Activated effector memory CD4-positive, alpha-beta T cell treated with Interleukin-2 at 50 U/mL for 16 hours (primary cell): ENCODE results near the gene KCNMA1.

ENCODE experiments used
- DNase-seq: peaks from one replicate; pipeline ENCODE4 v3.0.0-alpha.2; 2020

KCNMA1 gene

DNA sequence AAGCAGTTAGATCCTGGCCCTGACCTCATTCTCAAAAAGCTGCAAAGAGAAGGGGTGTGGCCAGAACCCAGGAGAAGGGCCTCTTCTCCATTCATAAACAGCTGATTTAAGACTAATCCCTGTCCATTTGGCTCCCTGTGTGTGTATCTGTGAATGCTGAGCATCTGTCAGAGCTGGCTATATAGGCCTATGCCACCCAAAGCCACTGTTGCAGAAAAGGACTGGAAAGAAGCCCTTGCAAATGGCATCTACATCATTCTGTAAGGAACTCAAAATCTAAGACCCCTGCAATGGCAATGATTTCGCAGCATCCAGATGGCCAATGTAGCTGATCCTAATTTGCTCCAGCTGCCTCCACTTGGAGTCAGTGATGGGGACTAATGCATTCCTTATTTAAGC lies 384.5 kb downstream of the KCNMA1 start:
- DNase-seq, result no peak

GRCh38 chr10:77252380-77253146 lies 385.0 kb downstream of the KCNMA1 start:
- DNase-seq, result no peak

- no peak for DNase-seq
These were observed 386.2 kb downstream of the KCNMA1 start for GRCh38 chr10:77251297-77252013.

DNA sequence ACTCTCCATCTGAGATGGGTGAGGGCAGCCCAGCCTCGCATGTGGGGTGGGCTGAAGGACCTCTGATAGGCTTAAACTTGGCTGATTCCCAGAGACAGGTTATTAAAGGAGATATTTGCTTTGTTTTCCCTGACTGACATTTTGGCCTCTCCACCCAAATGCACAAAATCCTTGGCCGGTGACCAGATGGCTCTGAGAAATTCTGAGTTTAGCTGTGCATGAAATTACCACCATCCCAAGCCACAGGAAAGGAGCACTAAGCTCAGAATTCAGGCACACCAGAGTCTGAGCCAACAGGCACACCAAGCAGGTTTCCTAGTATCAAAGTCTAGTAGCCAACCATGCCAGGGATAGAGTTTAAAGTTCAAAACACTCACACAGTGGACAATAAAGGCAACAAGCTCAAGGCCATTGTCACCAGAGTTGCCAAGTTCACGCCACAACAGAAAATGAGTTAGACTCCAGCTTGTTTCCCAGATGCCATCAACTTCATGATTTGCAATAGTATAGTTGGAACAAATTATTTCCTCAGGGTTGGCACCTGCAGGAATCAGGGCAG lies 387.6 kb downstream of the KCNMA1 start:
- DNase-seq, result no peak

- DNase-seq, result no peak
These were observed 389.4 kb downstream of the KCNMA1 start for GRCh38 chr10:77248104-77248790.

DNA sequence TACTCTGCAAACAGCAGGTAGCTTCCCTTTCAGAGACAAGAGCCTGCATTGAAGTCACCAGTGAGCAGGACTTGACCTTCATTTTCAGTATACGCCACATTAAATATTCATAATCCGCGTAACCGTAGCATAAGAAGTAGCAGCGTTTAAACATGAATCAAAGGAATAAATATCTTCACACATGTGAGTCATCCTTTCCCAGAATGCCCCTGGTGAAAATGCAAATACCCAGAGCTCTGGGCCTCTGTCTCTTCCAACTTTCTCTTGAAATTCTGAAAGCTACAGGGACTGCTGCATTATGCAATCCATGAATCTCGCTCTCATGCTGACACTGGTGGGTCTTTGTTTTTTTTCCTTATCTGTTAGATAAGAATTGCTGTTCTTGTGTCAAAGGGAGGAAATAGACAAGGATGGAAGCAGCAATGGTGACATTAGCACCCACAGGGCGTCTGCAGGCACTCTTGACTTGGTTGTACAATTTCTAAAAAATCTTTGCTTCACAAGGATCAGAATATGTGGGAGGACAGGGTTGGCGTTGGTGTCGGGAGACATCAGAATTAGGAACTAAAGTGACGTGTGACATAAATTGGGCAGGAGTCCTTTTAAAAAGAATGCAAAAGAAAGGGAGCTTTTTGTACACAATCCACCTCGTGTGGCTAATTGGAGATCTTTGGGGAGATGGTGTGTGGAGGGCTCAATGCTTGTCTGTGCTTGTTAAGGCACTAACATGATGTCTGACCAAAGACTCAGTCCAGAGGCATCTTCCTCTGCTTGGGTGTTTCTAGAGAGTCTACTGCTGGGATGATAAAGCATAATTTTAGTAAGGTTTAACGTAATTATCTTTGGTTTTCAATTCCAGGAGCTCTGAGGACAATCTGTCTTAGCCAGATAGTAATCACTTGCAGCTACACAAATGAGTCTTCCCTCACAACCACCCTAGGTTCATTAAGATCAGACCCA lies 390.3 kb downstream of the KCNMA1 start:
- no peak for DNase-seq

DNA sequence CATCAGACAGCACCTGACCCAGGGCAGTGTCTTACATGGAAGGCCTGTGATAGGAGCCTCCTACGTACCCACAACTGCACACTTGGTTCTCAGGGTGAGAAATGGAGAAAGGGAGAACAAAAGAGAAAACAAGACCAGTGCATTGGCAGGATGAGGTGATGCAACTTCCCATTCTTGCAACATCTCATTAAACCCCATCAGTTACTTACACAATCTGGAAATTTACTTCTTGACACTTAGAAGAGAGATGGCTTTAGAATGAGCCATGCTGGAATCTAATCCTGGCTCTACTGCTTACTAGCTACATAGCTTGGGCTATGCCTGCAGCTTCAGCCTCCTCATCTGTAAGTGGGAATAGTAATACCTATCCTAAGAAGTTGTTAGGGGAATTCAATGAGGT lies 391.7 kb downstream of the KCNMA1 start:
- DNase-seq, result no peak

GRCh38 chr10:77244746-77245145 lies 392.9 kb downstream of the KCNMA1 start:
- no peak for DNase-seq

DNA sequence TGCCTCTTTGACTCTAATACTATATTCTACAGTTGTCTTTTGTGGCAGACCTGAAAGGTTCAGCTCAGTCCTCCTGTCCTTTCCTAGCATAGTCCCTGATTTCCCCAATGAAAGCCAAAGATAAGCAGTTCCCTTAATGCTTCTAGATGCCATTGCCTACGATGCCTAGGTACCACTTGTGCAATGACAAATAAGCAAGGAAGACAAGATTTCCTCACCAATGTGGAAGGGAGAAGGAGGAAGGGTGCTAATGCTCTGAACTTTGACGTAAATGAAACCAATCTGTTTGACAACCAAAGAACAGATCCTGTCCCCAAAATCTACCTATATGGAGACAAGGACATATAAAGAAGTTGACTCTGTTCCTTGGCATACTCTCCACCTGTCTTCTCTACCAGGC lies 393.3 kb downstream of the KCNMA1 start:
- no peak for DNase-seq

- DNase-seq, result no peak
These were observed 396.3 kb downstream of the KCNMA1 start for GRCh38 chr10:77241350-77241725.

DNA sequence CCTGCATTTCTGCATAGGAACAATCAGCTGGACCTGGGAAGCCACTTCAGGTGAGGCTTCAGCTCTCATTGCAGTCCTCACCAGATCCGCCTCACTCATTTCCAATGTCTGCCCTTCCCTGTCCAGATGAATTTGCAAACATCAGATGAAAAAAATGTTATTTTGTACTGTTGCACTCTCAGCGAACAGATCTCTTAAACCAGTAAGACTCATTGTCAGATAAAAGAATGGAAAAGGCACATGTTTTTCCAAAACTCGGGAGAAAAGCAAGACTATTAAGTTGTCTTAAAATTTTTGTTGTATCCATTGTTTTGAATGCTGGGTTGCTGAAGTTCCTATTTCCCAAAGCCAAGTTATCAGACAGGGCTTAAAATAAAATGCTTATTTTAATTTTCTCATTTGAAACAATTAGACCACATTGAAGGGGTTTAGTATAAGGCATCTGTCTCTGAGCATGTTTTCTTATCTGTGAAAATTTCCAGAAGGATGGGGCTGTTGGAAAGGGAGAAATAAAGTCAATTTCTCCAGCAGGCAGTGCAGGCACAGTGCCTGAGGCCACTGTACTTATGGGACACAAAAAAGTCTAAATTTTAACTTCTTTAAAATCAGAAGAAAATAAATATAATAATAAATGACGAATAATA lies 396.8 kb downstream of the KCNMA1 start:
- DNase-seq, result no peak

DNA sequence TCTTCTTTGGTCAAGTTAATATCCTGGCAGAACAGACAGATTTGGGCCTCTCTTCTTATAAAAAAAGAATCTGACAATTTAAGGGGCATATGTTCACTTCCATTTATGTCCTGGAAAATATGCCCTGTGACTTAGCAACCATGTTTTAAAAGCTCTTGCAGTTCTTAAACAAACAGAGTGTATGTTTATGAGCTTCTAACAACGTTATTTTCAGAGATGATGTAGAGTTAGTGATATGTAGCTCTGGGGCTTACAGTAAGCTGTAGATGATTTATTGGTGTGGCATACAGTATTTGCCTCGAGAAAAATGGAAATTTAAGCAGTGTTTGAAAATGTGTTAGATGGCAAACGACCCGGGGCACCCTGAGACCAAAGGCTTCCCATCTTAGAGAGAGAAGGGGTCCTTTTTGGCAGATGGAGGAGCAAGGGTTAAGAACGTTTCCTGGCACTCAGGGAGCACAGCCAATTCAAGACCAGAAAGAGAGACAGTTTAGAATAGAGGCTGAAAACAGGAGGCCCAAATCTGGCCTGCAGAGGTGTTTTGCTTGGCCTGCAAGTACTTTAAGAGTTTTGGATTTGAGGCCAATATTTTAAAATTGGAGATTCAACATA lies 397.5 kb downstream of the KCNMA1 start:
- no peak for DNase-seq

DNA sequence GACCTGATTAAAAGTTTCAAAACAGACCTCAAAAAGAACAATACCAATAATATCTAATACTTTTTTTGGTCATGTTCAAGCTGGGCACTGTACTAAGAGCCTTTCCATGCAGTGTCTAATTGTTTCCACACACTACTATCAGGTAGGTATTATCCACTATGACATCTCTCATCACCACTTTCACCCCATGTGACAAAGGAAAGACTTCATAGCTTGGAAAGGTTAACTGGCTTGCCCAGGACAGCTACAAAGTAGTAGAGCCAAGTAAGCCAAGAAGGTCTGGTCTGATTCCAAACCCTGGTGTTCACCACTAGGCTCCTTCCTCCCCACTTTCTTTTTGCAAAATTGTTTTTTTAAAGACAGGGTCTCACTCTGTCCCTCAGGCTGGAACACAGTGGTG lies 400.5 kb downstream of the KCNMA1 start:
- no peak for DNase-seq

DNA sequence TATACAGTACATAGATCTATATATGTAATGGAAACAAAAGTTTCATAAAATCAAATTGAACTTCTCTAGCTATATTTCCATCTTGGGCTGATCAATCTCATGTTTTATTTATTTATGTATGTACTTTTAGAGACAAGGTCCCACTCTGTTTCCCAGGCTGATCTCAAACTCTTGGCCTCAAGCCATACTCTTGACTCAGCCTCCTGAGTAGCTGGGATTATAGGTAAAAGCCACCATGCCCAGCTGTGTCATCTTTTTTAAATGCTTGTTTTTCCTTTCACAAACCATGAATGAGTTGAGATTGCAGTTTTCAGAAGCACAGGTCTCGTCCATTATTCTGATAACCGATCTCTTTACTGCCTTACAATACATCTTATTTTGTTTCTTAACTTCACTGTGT lies 400.9 kb downstream of the KCNMA1 start:
- no peak for DNase-seq

DNA sequence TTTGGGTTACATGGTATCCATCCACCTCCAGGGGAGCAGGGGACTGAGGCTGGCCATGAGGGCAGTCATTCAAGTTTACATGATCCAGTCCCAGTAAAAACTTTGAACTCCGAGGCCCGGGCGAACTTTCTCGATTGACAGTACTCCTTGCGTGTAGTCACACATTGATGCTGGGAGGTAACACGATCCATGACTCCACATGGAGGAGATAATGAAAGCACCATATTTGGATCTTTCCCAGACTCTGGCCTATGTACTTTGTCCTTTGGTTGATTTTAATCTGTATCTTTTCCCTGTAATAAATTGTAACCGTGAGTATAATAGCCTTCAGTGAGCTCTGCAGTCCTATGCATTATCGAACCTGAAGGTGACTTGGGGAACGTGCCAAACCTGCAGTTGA lies 401.6 kb downstream of the KCNMA1 start:
- no peak for DNase-seq

DNA sequence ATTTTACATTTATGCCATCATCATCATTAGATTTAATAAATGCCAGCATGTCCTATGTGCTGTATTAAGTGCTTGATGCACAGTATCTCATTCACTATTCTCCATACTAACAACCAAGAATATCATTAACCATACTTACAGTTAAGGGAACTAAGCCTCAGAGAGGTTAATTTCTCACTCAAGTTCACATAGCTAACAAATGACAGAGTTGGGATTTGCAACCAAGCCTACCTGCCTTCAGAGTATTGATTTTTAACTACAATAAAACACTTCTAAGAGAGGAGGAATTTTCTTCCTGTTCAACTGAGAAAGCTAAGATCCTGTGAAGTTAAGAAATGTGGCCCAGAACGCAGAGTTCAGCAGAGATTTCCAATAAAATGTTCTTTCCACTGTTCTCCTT lies 403.0 kb downstream of the KCNMA1 start:
- no peak for DNase-seq

GRCh38 chr10:77233466-77233865 lies 404.1 kb downstream of the KCNMA1 start:
- no peak for DNase-seq

- no peak for DNase-seq
These were observed 405.6 kb downstream of the KCNMA1 start for GRCh38 chr10:77231884-77232610.

- no peak for DNase-seq
These were observed 406.2 kb downstream of the KCNMA1 start for GRCh38 chr10:77231375-77231774.

GRCh38 chr10:77230194-77230593 lies 407.4 kb downstream of the KCNMA1 start:
- DNase-seq, result no peak

DNA sequence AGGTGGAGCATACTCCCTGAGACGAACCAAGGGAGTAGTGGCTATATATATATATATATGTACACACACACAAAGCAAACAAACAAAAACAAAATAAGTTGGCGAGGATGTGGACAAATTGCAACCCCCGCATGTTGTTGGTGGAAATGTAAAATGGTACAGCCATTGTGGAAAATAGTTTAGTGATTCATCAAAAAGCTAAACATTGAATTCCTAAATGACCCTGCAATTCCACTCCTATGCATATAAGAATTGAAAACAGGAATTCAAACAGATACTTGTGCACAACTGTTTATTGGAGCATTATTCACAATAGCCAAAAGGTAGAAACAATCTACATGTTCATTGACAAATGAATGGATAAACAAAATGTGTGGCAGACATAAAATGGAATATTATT lies 407.9 kb downstream of the KCNMA1 start:
- no peak for DNase-seq
